ENCODE data around the gene BCL11A. TPM values are rescaled to one million over a fixed set of nuclear protein-coding genes. Genes with fewer than 3 reads are reported as not detected.

The BCL11A gene
- total RNA-seq, 1 donor from 2014 or later = 27.1 TPM

DNA sequence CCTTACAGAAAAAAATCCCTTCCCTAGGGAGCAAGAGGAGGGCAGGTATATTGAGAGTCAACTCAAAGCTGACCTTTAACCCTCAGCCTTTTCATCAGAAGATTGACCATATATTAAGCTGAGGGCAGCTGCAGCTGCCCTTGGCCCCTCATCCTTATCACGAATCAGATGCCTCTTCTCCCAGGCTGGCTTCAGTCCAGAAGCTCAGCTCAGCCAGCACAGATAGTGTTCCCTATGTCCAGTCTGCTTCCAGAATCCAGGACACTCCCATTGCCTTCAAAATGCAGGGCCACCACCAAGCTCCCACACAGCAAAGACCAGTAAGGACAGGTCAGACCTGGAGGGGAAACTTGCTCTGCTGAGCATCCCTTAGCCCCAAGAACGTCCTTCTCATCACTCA lies 146.1 kb downstream of the BCL11A start:
- H3K4me3 ChIP-seq = no peak overlapping the region
- intact Hi-C loops (cut with micrococcal nuclease) = no loop called here
- H3K4me1 ChIP-seq = peaks cover 21% of the 10 kb centered on the region
- no peak for DNase-seq
- TF ChIP-seq, protein P1, sequence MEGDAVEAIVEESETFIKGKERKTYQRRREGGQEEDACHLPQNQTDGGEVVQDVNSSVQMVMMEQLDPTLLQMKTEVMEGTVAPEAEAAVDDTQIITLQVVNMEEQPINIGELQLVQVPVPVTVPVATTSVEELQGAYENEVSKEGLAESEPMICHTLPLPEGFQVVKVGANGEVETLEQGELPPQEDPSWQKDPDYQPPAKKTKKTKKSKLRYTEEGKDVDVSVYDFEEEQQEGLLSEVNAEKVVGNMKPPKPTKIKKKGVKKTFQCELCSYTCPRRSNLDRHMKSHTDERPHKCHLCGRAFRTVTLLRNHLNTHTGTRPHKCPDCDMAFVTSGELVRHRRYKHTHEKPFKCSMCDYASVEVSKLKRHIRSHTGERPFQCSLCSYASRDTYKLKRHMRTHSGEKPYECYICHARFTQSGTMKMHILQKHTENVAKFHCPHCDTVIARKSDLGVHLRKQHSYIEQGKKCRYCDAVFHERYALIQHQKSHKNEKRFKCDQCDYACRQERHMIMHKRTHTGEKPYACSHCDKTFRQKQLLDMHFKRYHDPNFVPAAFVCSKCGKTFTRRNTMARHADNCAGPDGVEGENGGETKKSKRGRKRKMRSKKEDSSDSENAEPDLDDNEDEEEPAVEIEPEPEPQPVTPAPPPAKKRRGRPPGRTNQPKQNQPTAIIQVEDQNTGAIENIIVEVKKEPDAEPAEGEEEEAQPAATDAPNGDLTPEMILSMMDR (IDR thresholded peaks at IDR 0.05; ENCODE audit: borderline replicate concordance) = no peak
- H3K27me3 ChIP-seq (ENCODE audit: low read depth) = peaks cover 6% of the 10 kb centered on the region
- no peaks in the 10 kb centered on the region for H3K36me3 ChIP-seq
- H3K27ac ChIP-seq (replicated peaks) = no peak overlapping the region
- no peaks in the 10 kb centered on the region for H3K9me3 ChIP-seq (replicated peaks)

DNA sequence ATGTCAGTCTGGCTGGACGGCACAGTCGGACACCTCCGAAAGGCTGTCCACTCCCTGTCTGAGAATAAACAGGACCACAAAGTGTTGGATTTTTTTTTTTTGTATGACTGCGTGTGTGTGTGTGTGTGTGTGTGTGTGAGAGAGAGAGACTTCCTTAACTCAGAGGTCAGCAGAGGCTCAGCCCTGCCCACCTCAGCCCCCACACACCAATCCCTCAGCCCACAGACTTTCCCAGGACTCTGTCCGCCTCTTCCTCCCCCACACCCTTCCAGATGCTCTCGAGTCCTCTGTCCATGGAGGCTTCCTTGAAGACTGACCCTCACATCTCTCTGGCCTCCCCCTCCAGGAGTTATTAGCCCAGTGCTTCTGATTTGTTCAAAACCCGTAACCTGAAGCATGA lies 147.3 kb downstream of the BCL11A start:
- no peak for DNase-seq
- Histone ChIP-seq H3K27ac (replicated peaks) (no peak overlapping the region), H3K4me1 (peaks cover 16% of the 10 kb centered on the region), H3K4me3 (no peak overlapping the region), H3K36me3 (no peaks in the 10 kb centered on the region), H3K9me3 (replicated peaks) (no peaks in the 10 kb centered on the region), H3K27me3 (ENCODE audit: low read depth) (peaks cover 6% of the 10 kb centered on the region)
- intact Hi-C loops (cut with micrococcal nuclease) = no loop called here
- TF ChIP-seq, protein P1 (IDR thresholded peaks at IDR 0.05; ENCODE audit: borderline replicate concordance) = no peak

DNA sequence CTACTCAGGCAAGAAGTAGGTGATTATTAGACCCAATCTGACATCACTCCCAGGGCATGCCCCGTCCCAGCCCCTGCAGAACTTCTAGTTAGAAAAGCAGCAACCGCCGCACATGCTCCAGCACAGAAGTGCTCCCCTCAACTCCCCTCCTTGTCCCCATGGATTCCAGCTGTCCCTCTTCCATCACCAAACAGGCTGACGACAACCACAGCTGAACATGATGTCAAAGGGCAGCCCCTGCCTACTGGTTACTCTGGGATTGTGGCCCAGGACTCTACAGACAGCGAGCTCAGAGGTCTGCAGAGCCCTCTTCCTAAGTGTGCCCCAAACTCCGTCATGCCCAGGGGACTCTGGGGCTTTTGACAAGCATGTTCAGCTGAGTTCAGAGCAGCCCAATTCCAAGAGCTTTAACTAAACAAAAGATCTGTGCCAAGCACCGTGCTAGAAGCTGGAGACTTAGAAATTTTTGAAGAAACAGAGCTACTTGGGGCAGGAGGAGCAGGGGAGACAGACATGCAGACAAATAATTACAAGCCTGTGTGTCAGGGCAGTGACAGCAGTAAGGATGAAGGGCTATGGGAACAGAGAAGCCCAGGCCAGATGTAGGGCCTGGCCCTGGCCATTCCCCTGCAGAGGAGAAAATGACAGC lies 148.1 kb downstream of the BCL11A start:
- no peak for DNase-seq
- Histone ChIP-seq H3K27ac (replicated peaks) (no peak overlapping the region), H3K36me3 (no peaks in the 10 kb centered on the region), H3K9me3 (replicated peaks) (no peaks in the 10 kb centered on the region), H3K4me3 (no peak overlapping the region), H3K27me3 (ENCODE audit: low read depth) (peaks cover 6% of the 10 kb centered on the region), H3K4me1 (peaks cover 14% of the 10 kb centered on the region)
- TF ChIP-seq, protein P1 (IDR thresholded peaks at IDR 0.05; ENCODE audit: borderline replicate concordance) = no peak
- intact Hi-C loops (cut with micrococcal nuclease) = no loop called here

Other genes with a start within 250 kb of the BCL11A start
- 6.9 TPM for gene PAPOLG, start 202.6 kb upstream of the BCL11A start, total RNA-seq

Measured in left ventricle myocardium inferior (tissue), 1 donor.